GM10266 (cell line): ENCODE results near the gene TRAPPC11.

Source experiments
- DNase-seq: peaks from one replicate; pipeline ENCODE4 v3.0.0; 2012; ENCODE audit errors: extremely low spot score
- TF ChIP-seq, protein P1 (sequence below): IDR thresholded peaks from 2 replicates; pipeline ENCODE4 v1.5.1; 2012; ENCODE audit warnings: mild to moderate bottlenecking, low read depth; ENCODE audit not compliant: control insufficient read depth, insufficient read depth; ENCODE audit errors: missing control alignments

TRAPPC11 gene

DNA sequence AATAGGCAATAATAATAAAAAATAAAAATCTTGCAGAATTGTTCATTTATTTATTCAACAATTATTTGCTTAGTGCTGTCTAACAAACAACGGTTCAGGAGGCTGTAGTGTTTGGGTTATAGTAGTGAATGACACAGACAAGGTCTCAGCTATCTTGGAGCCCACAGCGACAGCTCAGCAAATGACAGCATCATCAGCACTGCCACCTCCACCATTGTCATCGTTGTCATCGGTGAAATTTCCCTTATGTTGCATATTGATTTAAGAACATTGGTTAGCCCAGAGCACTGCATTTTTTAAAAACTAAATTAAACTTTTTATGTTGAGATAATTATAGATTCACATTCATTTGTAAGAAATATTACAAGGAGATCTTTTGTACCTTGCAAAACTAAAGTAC lies 79.9 kb downstream of the TRAPPC11 start:
- TF ChIP-seq, protein P1, sequence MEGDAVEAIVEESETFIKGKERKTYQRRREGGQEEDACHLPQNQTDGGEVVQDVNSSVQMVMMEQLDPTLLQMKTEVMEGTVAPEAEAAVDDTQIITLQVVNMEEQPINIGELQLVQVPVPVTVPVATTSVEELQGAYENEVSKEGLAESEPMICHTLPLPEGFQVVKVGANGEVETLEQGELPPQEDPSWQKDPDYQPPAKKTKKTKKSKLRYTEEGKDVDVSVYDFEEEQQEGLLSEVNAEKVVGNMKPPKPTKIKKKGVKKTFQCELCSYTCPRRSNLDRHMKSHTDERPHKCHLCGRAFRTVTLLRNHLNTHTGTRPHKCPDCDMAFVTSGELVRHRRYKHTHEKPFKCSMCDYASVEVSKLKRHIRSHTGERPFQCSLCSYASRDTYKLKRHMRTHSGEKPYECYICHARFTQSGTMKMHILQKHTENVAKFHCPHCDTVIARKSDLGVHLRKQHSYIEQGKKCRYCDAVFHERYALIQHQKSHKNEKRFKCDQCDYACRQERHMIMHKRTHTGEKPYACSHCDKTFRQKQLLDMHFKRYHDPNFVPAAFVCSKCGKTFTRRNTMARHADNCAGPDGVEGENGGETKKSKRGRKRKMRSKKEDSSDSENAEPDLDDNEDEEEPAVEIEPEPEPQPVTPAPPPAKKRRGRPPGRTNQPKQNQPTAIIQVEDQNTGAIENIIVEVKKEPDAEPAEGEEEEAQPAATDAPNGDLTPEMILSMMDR: no peak
- DNase-seq: no peak

DNA sequence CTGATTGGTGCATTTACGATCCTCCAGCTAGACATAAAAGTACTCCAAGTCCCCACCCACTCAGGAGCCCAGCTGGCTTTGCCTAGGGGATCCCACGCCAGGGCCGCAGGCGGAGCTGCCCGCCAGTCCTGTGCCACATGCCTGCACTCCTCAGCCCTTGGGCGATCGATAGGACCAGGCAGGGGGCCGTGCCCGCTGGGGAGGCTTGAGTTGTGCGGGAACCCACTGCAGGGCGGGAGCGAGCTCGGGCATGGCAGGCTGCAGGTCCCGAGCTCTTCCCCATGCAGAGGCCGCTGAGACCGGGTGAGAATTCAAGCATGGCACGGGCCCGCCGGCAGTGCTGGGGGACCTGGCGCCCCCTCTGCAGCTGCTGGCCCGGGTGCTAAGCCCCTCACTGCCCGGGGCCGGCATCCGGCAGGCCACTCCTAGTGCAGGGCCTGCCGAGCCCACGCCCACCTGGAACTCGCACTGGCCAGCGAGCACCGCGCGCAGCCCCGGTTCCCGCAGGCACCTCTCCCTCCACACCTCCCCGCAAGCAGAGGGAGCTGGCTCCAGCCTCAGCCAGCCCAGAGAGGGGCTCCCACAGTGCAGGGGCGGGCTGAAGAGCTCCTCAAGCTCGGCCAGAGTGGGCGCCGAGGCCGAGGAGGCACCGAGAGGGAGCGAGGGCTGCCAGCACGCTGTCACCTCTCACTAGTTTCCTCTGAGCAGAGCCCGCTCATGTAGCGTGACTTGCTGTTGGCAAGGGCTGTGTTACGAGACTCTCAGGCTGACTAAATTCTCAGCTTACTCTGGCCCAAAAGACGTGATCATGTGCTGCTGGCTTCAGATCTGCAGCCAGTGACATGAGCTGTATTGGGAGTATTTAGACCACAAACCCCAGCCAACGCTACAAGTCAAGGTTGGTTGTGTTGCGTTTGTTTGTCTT lies 87.5 kb downstream of the TRAPPC11 start:
- no peak for DNase-seq
- TF ChIP-seq, protein P1: no peak

DNA sequence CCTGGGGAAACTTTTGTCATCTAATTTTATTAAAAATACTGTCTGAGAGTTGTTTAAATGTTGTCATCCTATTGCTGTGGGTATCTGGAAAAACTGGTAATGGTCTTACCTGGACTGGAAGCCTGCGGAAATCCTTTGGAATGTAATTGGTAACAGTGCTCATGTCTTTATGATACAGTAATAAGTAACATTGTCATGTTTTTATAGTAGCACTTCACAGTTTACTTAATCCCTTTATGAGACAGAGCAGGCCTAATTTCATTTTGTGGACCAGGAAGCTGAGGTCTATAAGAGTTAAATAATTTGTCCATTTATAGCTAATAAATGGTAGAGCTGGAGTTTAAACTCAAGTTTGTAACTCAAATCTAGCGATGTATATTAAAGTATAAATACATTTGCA lies 88.3 kb downstream of the TRAPPC11 start:
- TF ChIP-seq, protein P1: no peak
- DNase-seq: no peak

DNA sequence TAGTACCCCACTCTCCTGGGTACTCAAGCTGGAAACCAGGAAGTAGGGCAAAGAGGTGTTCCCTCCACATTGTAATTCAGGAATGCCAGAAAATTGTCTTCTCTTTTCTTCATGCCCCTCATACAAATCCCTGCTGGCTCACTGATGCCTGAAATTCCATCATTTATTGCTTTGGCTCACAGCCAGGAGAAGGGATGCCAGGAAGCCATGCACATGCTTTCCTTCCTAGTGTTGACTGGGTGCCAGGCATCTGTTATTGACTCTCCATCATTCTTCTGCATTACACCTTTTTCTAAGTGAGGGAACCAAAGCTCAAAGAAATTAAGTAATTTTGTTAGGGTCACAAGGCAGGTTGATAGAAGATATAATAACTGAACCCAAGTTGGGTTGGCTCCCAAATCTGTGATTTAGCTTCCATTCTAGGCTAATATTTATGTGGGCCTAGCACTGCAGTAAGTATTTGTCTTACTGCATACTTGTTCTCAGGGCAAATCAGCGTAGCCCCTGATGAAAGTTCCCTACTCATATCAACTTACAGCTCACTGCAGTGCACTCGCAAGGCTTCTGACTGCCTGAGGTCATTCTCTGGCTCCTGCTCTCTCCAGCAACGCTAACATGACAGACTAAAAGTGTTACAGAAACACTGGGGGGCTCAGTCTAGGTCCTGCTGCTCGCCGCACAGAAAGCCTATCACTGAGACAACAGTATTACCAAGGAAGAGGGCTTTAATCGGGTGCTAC lies 89.0 kb downstream of the TRAPPC11 start:
- DNase-seq: no peak
- TF ChIP-seq, protein P1: no peak

DNA sequence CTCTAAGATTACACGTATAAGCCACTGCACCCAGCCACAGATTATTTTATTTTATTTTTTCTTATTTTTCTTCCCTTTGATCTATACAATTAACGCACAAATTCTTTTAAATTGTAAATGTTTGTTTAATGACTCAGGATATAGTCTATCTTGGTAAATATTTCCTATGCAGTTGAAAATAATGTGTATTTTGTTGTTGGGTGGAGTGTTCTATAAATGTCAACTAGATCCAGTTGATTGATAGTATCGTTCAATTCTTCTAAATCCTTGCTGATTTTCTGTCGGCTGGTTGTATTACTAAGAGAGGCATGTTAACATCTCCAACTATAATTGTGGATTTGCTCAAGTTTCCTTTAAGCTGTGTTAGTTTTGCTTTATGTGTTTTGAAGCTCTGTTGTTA lies 92.0 kb downstream of the TRAPPC11 start:
- TF ChIP-seq, protein P1: no peak
- no peak for DNase-seq

DNA sequence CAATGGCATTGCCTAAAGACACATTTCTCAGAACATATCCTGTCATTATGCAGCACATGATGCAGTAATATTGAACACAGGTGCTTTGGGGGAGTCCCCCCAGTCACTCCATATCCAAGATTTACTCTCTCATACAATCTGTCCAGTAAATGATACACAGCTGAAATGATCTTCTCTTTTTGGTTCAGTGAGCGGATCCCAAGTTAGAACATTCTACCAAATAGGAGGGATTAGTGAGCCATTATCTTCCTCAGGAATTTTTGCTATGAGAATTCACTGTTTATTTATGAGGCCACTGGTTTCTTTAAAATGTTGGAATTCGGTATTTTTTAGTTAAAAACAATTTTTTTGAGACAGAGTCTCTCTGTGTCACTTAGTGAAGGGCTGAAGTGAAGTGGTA lies 96.5 kb downstream of the TRAPPC11 start:
- TF ChIP-seq, protein P1: no peak
- no peak for DNase-seq

DNA sequence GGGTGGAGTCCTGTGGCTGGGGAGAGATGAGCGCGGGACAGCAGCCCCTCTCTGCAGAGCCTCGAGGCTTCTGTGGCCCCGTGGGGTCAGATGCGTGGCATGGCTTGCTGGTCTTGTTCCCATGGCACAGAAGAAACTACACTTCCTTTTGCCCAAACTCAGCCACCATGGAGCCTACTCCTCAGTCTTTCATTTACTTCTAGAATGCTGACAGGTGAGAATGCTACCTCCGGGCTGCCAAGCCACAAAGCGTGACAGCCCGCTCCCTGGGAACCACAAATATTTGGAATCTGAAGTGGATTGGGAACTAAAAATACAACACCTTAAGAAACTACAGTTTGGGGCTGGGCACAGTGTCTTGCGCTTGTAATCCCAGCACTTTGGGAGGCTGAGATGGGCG lies 98.0 kb downstream of the TRAPPC11 start:
- TF ChIP-seq, protein P1: no peak
- DNase-seq: no peak
